Body of pancreas (tissue), 4 donors: ENCODE data around the gene PDLIM4.

Source experiments
- POLR2A ChIP-seq, 3 donors: fragments of 450-650 bp; IDR thresholded peaks; one replicate each; pipeline ENCODE4 v1.6.1; 2016; ENCODE audit warnings: antibody characterized with exemption in 3 of 3, mild to moderate bottlenecking in 2 of 3
- TF ChIP-seq, protein P1 (sequence below), 7 experiments: fragments of 450-650 bp in 4 of 7; fragments of 200-600 bp in 3 of 7; sonication (generic) in 3 of 7; IDR thresholded peaks; one replicate each; pipeline ENCODE4 v1.5.1; 2016 to 2019; ENCODE audit warnings: antibody characterized with exemption in 7 of 7

DNA sequence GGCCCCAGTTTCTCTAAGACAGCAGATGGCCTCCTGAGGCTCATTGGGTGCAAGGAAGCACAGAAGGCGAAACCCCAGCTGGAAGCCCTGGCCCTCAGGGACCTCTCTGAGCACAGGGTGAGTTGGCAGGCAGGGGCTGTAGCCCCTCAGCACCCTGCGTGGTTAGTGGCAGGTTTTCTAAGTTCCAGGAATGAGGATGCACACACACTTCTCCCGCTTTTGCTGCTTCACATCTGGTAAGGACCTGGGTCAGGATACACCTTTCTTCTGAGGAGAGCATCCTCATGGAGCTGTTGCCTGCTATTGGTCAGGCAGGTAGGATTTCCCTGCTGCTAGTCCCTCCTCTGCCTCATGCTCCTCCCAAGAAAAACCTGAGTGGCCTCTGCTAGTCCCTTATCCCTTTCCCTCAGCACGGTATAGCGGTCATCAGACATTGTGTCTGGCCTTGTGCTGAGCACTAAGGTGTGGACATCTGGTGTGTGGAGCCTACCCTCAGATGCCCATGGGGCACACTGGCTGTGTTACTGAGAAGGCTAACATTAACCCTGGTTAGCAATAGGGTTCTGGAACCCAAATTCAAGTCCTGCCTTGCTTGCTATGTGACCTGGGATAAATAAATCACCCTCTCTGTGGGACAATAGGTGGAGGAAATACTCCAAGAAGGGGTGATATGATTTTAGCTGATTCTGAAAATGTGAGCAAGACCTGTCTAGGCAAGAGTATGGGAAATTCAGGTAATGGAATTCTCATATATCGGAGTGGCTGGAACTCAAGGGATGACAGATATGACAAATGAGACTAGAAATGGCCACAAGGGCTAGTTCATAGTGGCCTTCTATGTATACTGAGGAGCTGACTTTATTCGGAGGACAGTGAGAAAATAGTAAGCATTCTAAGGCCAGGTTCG lies 38.3 kb downstream of the PDLIM4 start:
- TF ChIP-seq, protein P1, sequence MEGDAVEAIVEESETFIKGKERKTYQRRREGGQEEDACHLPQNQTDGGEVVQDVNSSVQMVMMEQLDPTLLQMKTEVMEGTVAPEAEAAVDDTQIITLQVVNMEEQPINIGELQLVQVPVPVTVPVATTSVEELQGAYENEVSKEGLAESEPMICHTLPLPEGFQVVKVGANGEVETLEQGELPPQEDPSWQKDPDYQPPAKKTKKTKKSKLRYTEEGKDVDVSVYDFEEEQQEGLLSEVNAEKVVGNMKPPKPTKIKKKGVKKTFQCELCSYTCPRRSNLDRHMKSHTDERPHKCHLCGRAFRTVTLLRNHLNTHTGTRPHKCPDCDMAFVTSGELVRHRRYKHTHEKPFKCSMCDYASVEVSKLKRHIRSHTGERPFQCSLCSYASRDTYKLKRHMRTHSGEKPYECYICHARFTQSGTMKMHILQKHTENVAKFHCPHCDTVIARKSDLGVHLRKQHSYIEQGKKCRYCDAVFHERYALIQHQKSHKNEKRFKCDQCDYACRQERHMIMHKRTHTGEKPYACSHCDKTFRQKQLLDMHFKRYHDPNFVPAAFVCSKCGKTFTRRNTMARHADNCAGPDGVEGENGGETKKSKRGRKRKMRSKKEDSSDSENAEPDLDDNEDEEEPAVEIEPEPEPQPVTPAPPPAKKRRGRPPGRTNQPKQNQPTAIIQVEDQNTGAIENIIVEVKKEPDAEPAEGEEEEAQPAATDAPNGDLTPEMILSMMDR (IDR thresholded peaks at IDR 0.05) = no peak
- no peak for TF ChIP-seq POLR2A (IDR thresholded peaks at IDR 0.05)
